Astrocyte of the spinal cord (primary cell): ENCODE data around the gene ARL11.
A peak's percentile ranks its signal among the peaks of the same experiment; 100 is the strongest.

Source experiments
- DNase-seq: peaks from one replicate; pipeline ENCODE4 v3.0.0; 2011; ENCODE audit warnings: low read depth, low spot score
- H3K4me3 ChIP-seq: 2 replicates; pipeline ENCODE4 v1.5.1; 2011; ENCODE audit warnings: low read depth, mild to moderate bottlenecking, low read length, moderate library complexity
- CTCF ChIP-seq: IDR thresholded peaks from 2 replicates; pipeline ENCODE4 v1.5.1; 2012; ENCODE audit warnings: low read depth, mild to moderate bottlenecking, low read length, inconsistent platforms
- in situ Hi-C: cut with HindIII; loops from 2 replicates; pipeline ENCODE4 v1.10.0; 2017; ENCODE audit warnings: low sequenced_read_pairs

Gene ARL11

DNA sequence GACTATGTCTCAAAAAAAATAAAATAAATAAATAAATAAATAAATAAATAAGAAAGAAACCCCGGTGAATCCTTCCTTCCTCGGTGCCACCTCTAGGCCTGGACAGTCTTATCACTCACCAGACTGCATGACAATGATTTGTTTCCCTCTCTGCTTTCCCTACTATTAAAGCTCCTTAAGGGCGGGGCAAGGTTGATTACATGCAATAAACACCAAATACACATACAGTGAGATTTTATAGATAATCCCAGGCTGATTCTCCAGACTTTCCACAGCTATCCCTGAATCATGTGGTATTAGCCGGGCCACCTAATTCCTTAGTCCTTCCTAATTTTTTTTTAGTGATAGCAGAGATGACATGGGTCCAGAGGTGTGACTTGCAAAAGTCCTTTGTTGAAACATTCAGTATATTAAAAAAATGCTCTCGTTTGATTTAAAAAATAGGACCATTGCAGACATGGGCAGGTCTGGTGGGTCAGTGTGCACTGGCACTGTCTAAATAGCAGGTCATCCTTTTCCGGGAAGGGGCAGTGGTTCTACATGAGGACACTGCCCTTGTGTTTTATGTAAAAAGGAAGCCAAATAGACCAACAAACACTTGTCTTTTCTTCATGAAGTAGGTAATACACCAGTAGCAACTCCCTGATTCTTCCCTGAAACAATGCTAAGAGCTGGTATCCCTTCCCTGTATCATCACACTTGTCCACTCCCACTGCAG, 48.4 kb downstream of the ARL11 start:
- in situ Hi-C loops = no loop called here
- no peak for DNase-seq
- no peak for TF ChIP-seq CTCF
- H3K4me3 ChIP-seq = no peak overlapping the region

DNA sequence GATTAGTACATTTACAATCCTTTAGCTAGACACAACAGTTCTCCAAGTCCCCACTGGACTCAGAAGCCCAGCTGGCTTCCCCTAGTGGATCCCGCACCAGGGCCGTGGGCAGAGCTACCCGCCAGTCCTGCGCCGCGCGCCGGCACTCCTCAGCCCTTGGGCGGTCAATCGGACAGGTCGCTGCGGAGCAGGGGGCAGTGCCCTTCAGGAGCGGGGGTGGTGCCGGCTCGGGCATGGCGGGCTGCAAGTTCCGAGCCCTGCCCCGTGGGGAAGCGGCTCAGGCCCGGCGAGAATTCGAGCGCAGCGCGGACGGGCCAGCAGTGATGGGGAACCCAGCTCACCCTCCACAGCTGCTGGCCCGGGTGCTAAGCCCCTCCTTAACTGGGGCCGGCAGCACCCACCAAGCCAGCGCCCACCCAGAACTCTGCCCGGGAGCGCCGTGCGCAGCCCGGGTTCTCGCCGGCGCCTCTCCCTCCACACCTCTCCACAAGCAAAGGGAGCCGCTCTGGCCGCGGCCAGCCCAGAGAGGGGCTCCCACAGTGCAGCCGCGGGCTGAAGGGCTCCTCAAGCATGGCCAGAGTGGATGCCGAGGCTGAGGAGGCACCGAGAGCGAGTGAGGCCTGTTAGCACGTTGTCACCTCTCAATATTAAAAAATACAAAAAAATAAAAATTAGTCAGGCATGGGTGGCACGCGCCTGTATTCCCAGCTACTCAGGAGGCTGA, 50.0 kb downstream of the ARL11 start:
- no peak overlapping the region for H3K4me3 ChIP-seq
- DNase-seq = no peak
- TF ChIP-seq CTCF = no peak
- in situ Hi-C loops = no loop called here

- TF ChIP-seq CTCF = peak; percentile 33
- peak; percentile 31 for DNase-seq
- H3K4me3 ChIP-seq = no peak overlapping the region
- in situ Hi-C loops = no loop called here
These were observed 50.9 kb downstream of the ARL11 start for GRCh38 chr13:49679246-49679645.

DNA sequence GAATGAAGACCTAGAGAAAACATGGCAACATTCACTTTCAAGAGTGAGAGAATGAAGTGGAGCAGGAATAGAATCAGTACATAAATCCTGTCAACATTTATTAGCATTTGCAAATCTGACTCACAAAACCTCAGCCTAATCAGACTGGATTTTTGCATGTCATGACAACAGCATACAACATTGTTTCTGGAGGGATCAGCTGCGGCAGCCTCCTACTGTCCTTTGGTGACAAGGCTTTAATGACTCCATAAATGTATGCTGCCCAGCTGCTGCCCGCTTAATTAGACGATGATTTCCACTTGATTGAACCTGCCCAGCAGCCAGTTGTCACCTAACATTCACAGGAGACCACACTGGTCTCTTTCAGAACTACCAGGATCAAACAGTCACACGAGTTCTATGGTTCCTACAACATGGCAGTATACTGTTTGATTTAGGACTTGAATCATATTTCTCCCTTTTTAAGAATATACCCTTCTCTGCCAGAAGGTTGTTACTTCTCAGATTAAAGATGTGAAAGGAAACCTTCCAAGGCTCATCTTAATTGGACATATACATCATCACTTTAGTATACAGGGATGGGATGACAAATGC, 53.6 kb downstream of the ARL11 start:
- no peak overlapping the region for H3K4me3 ChIP-seq
- in situ Hi-C loops = no loop called here
- TF ChIP-seq CTCF = no peak
- peak; percentile 39 for DNase-seq
